B cell (primary cell): ENCODE measurements around the gene NEMP1. TPM values are rescaled to one million over a fixed set of nuclear protein-coding genes. Genes with fewer than 3 reads are reported as not detected.

Experiments used
- ATAC-seq: fragments of 200-7000 bp; cut with Tn5 transposase; one replicate; pipeline ENCODE4 v1.10.0; 2021; ENCODE audit warnings: low read depth, mild to moderate bottlenecking, moderate number of reproducible peaks, moderate library complexity
- CTCF ChIA-PET: fragments of 350-600 bp; sonication (Branson Sonifier 250); formaldehyde crosslinking; loops from one replicate; lab custom pipeline; 2021; ENCODE audit warnings: antibody characterized with exemption, inconsistent platforms; lab: Charles Lee
- POLR2A ChIA-PET: fragments of 350-600 bp; sonication (Branson Sonifier 250); formaldehyde crosslinking; loops from one replicate; lab custom pipeline; 2021; ENCODE audit warnings: antibody characterized with exemption; lab: Charles Lee
- DNase-seq: peaks from one replicate; pipeline ENCODE4 v3.0.0; 2013
- H2AFZ ChIP-seq: 2 replicates; pipeline ENCODE4 v1.6.1; 2012; ENCODE audit warnings: mild to moderate bottlenecking, low read depth, low read length; ENCODE audit not compliant: insufficient read depth, poor library complexity, severe bottlenecking
- H3K27ac ChIP-seq, 2 donors: 1 replicate in 1 of 2; 2 replicates in 1 of 2; pipeline ENCODE4 v1.5.1; 2012 to 2013; ENCODE audit warnings: low read length in 2 of 2, mild to moderate bottlenecking in 2 of 2, moderate library complexity in 1 of 2
- H3K27me3 ChIP-seq, 4 experiments: fragments of 200-600 bp in 1 of 4; sonication (generic) in 1 of 4; replicated peaks in 1 of 4; 1 replicate in 2 of 4; 2 replicates in 2 of 4; pipeline versions ENCODE4 v1.6.1 to v1.7.0; 2013 to 2016; ENCODE audit warnings: low read length in 3 of 4, mild to moderate bottlenecking in 2 of 4, mixed read lengths in 1 of 4, moderate library complexity in 1 of 4; ENCODE audit not compliant: insufficient read depth in 4 of 4, control insufficient read depth in 3 of 4; ENCODE audit errors: control extremely low read depth in 1 of 4
- H3K36me3 ChIP-seq, 2 experiments: replicated peaks in 1 of 2; 1 replicate in 1 of 2; 2 replicates in 1 of 2; pipeline versions ENCODE4 v1.6.1 to v1.7.1; 2013; ENCODE audit warnings: low read length in 1 of 2; ENCODE audit not compliant: insufficient read depth in 2 of 2, control insufficient read depth in 1 of 2; ENCODE audit errors: control extremely low read depth in 1 of 2, extremely low read depth in 1 of 2
- H3K4me1 ChIP-seq, 2 donors: fragments of 200-600 bp in 1 of 2; sonication (generic) in 1 of 2; 1 replicate in 1 of 2; 2 replicates in 1 of 2; pipeline versions ENCODE4 v1.5.1 to v1.6.1; 2013 to 2017; ENCODE audit warnings: low read length in 2 of 2; ENCODE audit not compliant: control insufficient read depth in 2 of 2, insufficient read depth in 2 of 2
- H3K4me2 ChIP-seq: replicated peaks from 2 replicates; pipeline ENCODE3; 2012; ENCODE audit warnings: mild to moderate bottlenecking, low read depth, low read length; ENCODE audit not compliant: poor library complexity, severe bottlenecking
- H3K4me3 ChIP-seq, 5 experiments: fragments of 200-600 bp in 1 of 5; sonication (generic) in 1 of 5; 1 replicate in 3 of 5; 2 replicates in 2 of 5; pipeline versions ENCODE4 v1.5.1 to v1.7.0; 2011 to 2016; ENCODE audit warnings: low read length in 4 of 5, mild to moderate bottlenecking in 4 of 5, low read depth in 2 of 5, control low read depth in 1 of 5, moderate library complexity in 1 of 5; ENCODE audit not compliant: insufficient read depth in 1 of 5; ENCODE audit errors: control extremely low read depth in 1 of 5, extremely low read depth in 1 of 5
- H3K79me2 ChIP-seq: fragments of 200-600 bp; sonication (generic); one replicate; pipeline ENCODE4 v1.6.0; 2016; ENCODE audit warnings: low read length; ENCODE audit not compliant: control insufficient read depth, insufficient read depth
- H3K9ac ChIP-seq: fragments of 200-600 bp; sonication (generic); 2 replicates; pipeline ENCODE4 v1.6.1; 2017; ENCODE audit warnings: mild to moderate bottlenecking, low read length, moderate library complexity
- H3K9me3 ChIP-seq, 3 donors: one replicate each; pipeline versions ENCODE4 v1.6.1 to v1.7.1; 2013; ENCODE audit warnings: low read length in 2 of 3; ENCODE audit not compliant: control insufficient read depth in 2 of 3, insufficient read depth in 1 of 3; ENCODE audit errors: control extremely low read depth in 1 of 3
- H4K20me1 ChIP-seq: 2 replicates; pipeline ENCODE4 v1.6.0; 2012; ENCODE audit warnings: mild to moderate bottlenecking, low read length; ENCODE audit not compliant: insufficient read depth, control insufficient read depth, poor library complexity, severe bottlenecking
- H3K27ac Mint-ChIP-seq: one replicate; pipeline ENCODE4 v1.8.0; 2021; ENCODE audit warnings: mixed read lengths
- H3K27me3 Mint-ChIP-seq: one replicate; pipeline ENCODE4 v1.8.0; 2021; ENCODE audit warnings: mixed read lengths
- H3K4me1 Mint-ChIP-seq: one replicate; pipeline ENCODE4 v1.8.0; 2021; ENCODE audit warnings: mixed read lengths
- H3K4me3 Mint-ChIP-seq: one replicate; pipeline ENCODE4 v1.8.0; 2021; ENCODE audit warnings: mixed read lengths
- H3K9me3 Mint-ChIP-seq: one replicate; pipeline ENCODE4 v1.8.0; 2022; ENCODE audit warnings: mixed read lengths; ENCODE audit not compliant: insufficient read depth
- CTCF ChIP-seq: fragments of 200-600 bp; IDR thresholded peaks from one replicate; pipeline ENCODE4 v1.8.0; 2022; ENCODE audit warnings: antibody characterized with exemption, mild to moderate bottlenecking
- EZH2 ChIP-seq: IDR thresholded peaks from 2 replicates; pipeline ENCODE4 v1.6.1; 2012; ENCODE audit warnings: borderline replicate concordance, low read depth, mild to moderate bottlenecking, moderate library complexity, low read length; ENCODE audit not compliant: insufficient read depth, poor library complexity, severe bottlenecking
- WGBS: methylation state at CpG from one replicate; pipeline ENCODE4 v1.1.5; 2013; ENCODE audit warnings: missing lambda C conversion rate; ENCODE audit not compliant: insufficient coverage; 5-methylcytosine and 5-hydroxymethylcytosine counted together
- intact Hi-C: fragments of 100-400 bp; cut with micrococcal nuclease; formaldehyde crosslinking; loops from one replicate; pipeline ENCODE4 v1.10.0; 2022
- polyA plus RNA-seq: library from polyadenylated mRNA; depleted of rRNA; stranded (reverse); fragments of >200 nt; gene quantifications from 2 replicates; pipeline ENCODE4 v1.2.3, GENCODE V29; 2012
- total RNA-seq, 2 donors: library from RNA; stranded (reverse); fragments of 120-200 nt in 1 of 2; gene quantifications; 1 replicate in 1 of 2; 2 replicates in 1 of 2; pipeline versions ENCODE4 v1.2.3 to v1.2.4, GENCODE V29; 2013 to 2022

Gene NEMP1
- total and polyA plus RNA-seq, 2 donors (not counting 1 experiment from before 2014, with no cell fraction given), result 13.6 to 35.0 TPM

GRCh38 chr12:57040750-57041149 is 37.8 kb downstream of the NEMP1 start:
- no peak overlapping the region for H2AFZ ChIP-seq
- H3K36me3 ChIP-seq, result no peaks in the 10 kb centered on the region
- peaks cover 0 to 4% of the 10 kb centered on the region in 2 donors for H3K4me1 ChIP-seq
- no peak overlapping the region for H3K27ac Mint-ChIP-seq
- no peak for TF ChIP-seq CTCF
- no peak for TF ChIP-seq EZH2
- H3K4me1 Mint-ChIP-seq, result peaks cover 3% of the 10 kb centered on the region
- no peak overlapping the region for H3K27ac ChIP-seq
- ATAC-seq (no peak), DNase-seq (no peak)
- POLR2A ChIA-PET, result no interaction called here
- H3K27me3 ChIP-seq, result no peaks in the 10 kb centered on the region
- H3K4me3 ChIP-seq, result no peak overlapping the region
- intact Hi-C loops, result no loop called here
- no peaks in the 10 kb centered on the region for H4K20me1 ChIP-seq
- H3K79me2 ChIP-seq, result no peaks in the 10 kb centered on the region
- H3K9me3 Mint-ChIP-seq, result no peaks in the 10 kb centered on the region
- no peaks in the 10 kb centered on the region for H3K9me3 ChIP-seq
- H3K27me3 Mint-ChIP-seq, result no peaks in the 10 kb centered on the region
- H3K4me2 ChIP-seq, result no peak overlapping the region
- 86% methylated on average over 1 of the region's 2 CpGs for WGBS
- no peak overlapping the region for H3K4me3 Mint-ChIP-seq
- no peak overlapping the region for H3K9ac ChIP-seq
- CTCF ChIA-PET, result interaction anchor here (0.6 to 2.4 kb wide), 2 partner anchors 15 to 19 kb away, joined by 3 to 10 read pairs; no protein-coding TSS in a partner anchor

GRCh38 chr12:57040211-57040610 is 38.4 kb downstream of the NEMP1 start:
- Mint-ChIP-seq H3K4me3 (no peak overlapping the region), H3K4me1 (peaks cover under 1% of the 10 kb centered on the region), H3K27me3 (no peaks in the 10 kb centered on the region), H3K9me3 (no peaks in the 10 kb centered on the region), H3K27ac (no peak overlapping the region)
- no peaks in the 10 kb centered on the region for H4K20me1 ChIP-seq
- WGBS, result no CpG with 5 or more reads among the region's 4 CpGs
- no peaks in the 10 kb centered on the region for H3K27me3 ChIP-seq
- no peak for TF ChIP-seq EZH2
- no peak for TF ChIP-seq CTCF
- H3K36me3 ChIP-seq, result no peaks in the 10 kb centered on the region
- no peak for ATAC-seq
- H2AFZ ChIP-seq, result no peak overlapping the region
- no peak overlapping the region for H3K4me2 ChIP-seq
- ChIA-PET POLR2A (no interaction called here), CTCF (interaction anchor here (2.4 kb wide), 1 partner anchor 20 kb away, joined by 10 read pairs; no protein-coding TSS in a partner anchor)
- peaks cover 0 to 4% of the 10 kb centered on the region in 2 donors for H3K4me1 ChIP-seq
- no peak for DNase-seq
- intact Hi-C loops, result no loop called here
- H3K9ac ChIP-seq, result no peak overlapping the region
- H3K79me2 ChIP-seq, result no peaks in the 10 kb centered on the region
- H3K9me3 ChIP-seq, result no peaks in the 10 kb centered on the region
- H3K27ac ChIP-seq, result no peak overlapping the region
- no peak overlapping the region for H3K4me3 ChIP-seq
